ENCODE data around the gene BMI1. TPM values are rescaled to one million over a fixed set of nuclear protein-coding genes. Genes with fewer than 3 reads are reported as not detected.

The BMI1 gene
- total and polyA plus RNA-seq, 2 donors (not counting 1 experiment from before 2014, with no cell fraction given), result 30.6 to 41.6 TPM

- Histone ChIP-seq H3K36me3 (ENCODE audit: control insufficient read depth, insufficient read depth, low read length) (no peaks in the 10 kb centered on the region), H3K4me1 (ENCODE audit: control insufficient read depth, extremely low read depth, insufficient read depth, low read length) (peaks cover 2% of the 10 kb centered on the region), H3K27me3 (ENCODE audit: control insufficient read depth, insufficient read depth, low read length) (peaks cover 48% of the 10 kb centered on the region), H3K4me3 (replicated peaks in 1 of 4; ENCODE audit: control extremely low read depth in 1 of 4, insufficient read depth in 1 of 4, low read depth in 3 of 4, low read length in 4 of 4) (peak overlapping the region in 3 of 4 experiments; percentile 36 to 52 (median 50)), H3K4me2 (ENCODE audit: extremely low read depth, insufficient read depth, low read length) (peak overlapping the region; percentile 89), H3K79me2 (ENCODE audit: control insufficient read depth, insufficient read depth, low read length) (no peaks in the 10 kb centered on the region), H2AFZ (ENCODE audit: low read length) (peak overlapping the region; percentile 76), H3K27ac (ENCODE audit: insufficient read depth, low read length) (no peak overlapping the region), H3K9me3 (ENCODE audit: control insufficient read depth, insufficient read depth, low read depth, low read length) (no peaks in the 10 kb centered on the region), H4K20me1 (ENCODE audit: control insufficient read depth, extremely low read depth, insufficient read depth, low read length) (no peaks in the 10 kb centered on the region), H3K9ac (ENCODE audit: insufficient read depth, low read length) (peak overlapping the region; percentile 44)
- TF ChIP-seq CTCF (conservative IDR thresholded peaks at IDR 0.05 in 1 of 2, IDR thresholded peaks at IDR 0.05 in 1 of 2; ENCODE audit: low read depth in 1 of 2, low read length in 2 of 2), result no peak
- no peak for TF ChIP-seq EZH2 (IDR thresholded peaks at IDR 0.05; ENCODE audit: low read length, missing control alignments)
- no peak for DNase-seq (ENCODE audit: low read depth in 2 of 2)
Measured at GRCh38 chr10:22334414-22335172, 13.7 kb downstream of the BMI1 start.

- Histone ChIP-seq H3K27me3 (ENCODE audit: control insufficient read depth, insufficient read depth, low read length) (peaks cover 48% of the 10 kb centered on the region), H3K4me3 (replicated peaks in 1 of 4; ENCODE audit: control extremely low read depth in 1 of 4, insufficient read depth in 1 of 4, low read depth in 3 of 4, low read length in 4 of 4) (peak overlapping the region; percentile 36 to 52 (median 46)), H3K4me2 (ENCODE audit: extremely low read depth, insufficient read depth, low read length) (peak overlapping the region; percentile 89), H3K79me2 (ENCODE audit: control insufficient read depth, insufficient read depth, low read length) (no peaks in the 10 kb centered on the region), H3K36me3 (ENCODE audit: control insufficient read depth, insufficient read depth, low read length) (no peaks in the 10 kb centered on the region), H2AFZ (ENCODE audit: low read length) (peak overlapping the region; percentile 76), H3K4me1 (ENCODE audit: control insufficient read depth, extremely low read depth, insufficient read depth, low read length) (peaks cover 4% of the 10 kb centered on the region), H3K27ac (ENCODE audit: insufficient read depth, low read length) (no peak overlapping the region), H4K20me1 (ENCODE audit: control insufficient read depth, extremely low read depth, insufficient read depth, low read length) (no peaks in the 10 kb centered on the region), H3K9ac (ENCODE audit: insufficient read depth, low read length) (peak overlapping the region; percentile 44), H3K9me3 (ENCODE audit: control insufficient read depth, insufficient read depth, low read depth, low read length) (no peaks in the 10 kb centered on the region)
- TF ChIP-seq EZH2 (IDR thresholded peaks at IDR 0.05; ENCODE audit: low read length, missing control alignments) (no peak), CTCF (conservative IDR thresholded peaks at IDR 0.05 in 1 of 2, IDR thresholded peaks at IDR 0.05 in 1 of 2; ENCODE audit: low read depth in 1 of 2, low read length in 2 of 2) (no peak)
- peak; percentile 58 to 62 for DNase-seq (ENCODE audit: low read depth in 2 of 2)
Measured at GRCh38 chr10:22335173-22335933, 14.5 kb downstream of the BMI1 start.

- H3K4me1 ChIP-seq (ENCODE audit: control insufficient read depth, extremely low read depth, insufficient read depth, low read length), result peaks cover 6% of the 10 kb centered on the region
- DNase-seq (ENCODE audit: low read depth in 2 of 2), result no peak
- TF ChIP-seq CTCF (conservative IDR thresholded peaks at IDR 0.05 in 1 of 2, IDR thresholded peaks at IDR 0.05 in 1 of 2; ENCODE audit: low read depth in 1 of 2, low read length in 2 of 2), result no peak
- peak; percentile 43 for TF ChIP-seq EZH2 (IDR thresholded peaks at IDR 0.05; ENCODE audit: low read length, missing control alignments)
Measured at GRCh38 chr10:22338185-22338900, 17.4 kb downstream of the BMI1 start.

More at GRCh38 chr10:22338185-22338900, 17.4 kb downstream of the BMI1 start:
- H3K27ac ChIP-seq (ENCODE audit: insufficient read depth, low read length), result no peak overlapping the region
- H3K9ac ChIP-seq (ENCODE audit: insufficient read depth, low read length), result no peak overlapping the region
- no peaks in the 10 kb centered on the region for H3K9me3 ChIP-seq (ENCODE audit: control insufficient read depth, insufficient read depth, low read depth, low read length)
- no peaks in the 10 kb centered on the region for H3K36me3 ChIP-seq (ENCODE audit: control insufficient read depth, insufficient read depth, low read length)
- no peak overlapping the region for H3K4me3 ChIP-seq (replicated peaks in 1 of 4; ENCODE audit: control extremely low read depth in 1 of 4, insufficient read depth in 1 of 4, low read depth in 3 of 4, low read length in 4 of 4)
- no peak overlapping the region for H2AFZ ChIP-seq (ENCODE audit: low read length)
- H3K4me2 ChIP-seq (ENCODE audit: extremely low read depth, insufficient read depth, low read length), result no peak overlapping the region
- H4K20me1 ChIP-seq (ENCODE audit: control insufficient read depth, extremely low read depth, insufficient read depth, low read length), result no peaks in the 10 kb centered on the region
- H3K79me2 ChIP-seq (ENCODE audit: control insufficient read depth, insufficient read depth, low read length), result no peaks in the 10 kb centered on the region
- peaks cover 61% of the 10 kb centered on the region for H3K27me3 ChIP-seq (ENCODE audit: control insufficient read depth, insufficient read depth, low read length)
